HG03469 (cell line): ENCODE data around the gene TREML2.
"Not testable (repeated sequence)": the region's sequence is repeated elsewhere in the genome, so short reads cannot be mapped to it uniquely, and the experiment has no call there.

Experiments used
- ATAC-seq: cut with Tn5 transposase; IDR thresholded peaks from one replicate; pipeline ENCODE4 v1.9.1; 2021; ENCODE audit warnings: mild to moderate bottlenecking, moderate library complexity, moderate number of reproducible peaks; ENCODE audit not compliant: unreplicated experiment

Gene TREML2, protein sequence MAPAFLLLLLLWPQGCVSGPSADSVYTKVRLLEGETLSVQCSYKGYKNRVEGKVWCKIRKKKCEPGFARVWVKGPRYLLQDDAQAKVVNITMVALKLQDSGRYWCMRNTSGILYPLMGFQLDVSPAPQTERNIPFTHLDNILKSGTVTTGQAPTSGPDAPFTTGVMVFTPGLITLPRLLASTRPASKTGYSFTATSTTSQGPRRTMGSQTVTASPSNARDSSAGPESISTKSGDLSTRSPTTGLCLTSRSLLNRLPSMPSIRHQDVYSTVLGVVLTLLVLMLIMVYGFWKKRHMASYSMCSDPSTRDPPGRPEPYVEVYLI

DNA sequence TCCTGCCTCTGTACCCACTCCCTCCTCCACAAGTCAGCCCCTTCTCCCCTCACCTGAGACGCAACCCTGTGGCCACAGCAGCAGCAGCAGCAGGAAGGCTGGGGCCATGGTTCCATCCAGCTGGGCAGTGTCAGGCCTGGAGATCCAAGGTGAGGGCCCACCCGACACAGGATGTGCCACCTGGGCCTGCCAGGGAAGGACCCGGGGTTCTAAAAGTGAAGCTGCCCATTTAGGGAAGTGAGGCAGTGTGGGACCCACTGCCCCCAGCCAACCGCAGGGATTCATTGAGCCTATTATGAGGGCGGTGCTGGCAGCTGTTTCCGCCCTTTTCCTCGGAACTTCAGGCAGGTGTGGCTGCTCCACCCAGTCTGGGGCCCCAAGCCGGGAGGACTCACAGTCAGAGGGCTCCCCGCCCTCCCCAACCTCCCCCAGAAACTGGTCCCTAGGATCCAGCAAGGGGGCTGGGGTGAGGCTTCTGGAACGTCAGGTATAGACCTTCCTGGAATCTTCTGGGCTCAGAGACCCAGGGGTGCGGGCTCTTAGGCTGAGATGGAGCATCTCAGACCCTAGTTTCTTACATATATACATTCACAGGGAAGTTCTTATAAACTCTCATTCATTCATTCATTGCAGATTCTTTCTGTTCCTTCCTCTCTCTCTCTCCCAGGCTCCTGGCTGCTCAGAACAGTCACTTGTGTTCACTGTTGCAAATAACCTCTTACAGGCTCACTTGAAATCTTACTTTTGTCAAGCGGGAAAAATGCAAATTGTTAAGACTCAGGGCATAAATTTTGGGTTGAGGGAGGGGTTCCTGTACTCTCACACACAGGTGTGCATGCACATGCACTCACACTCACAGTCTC lies at the start of gene TREML2:
Gene TREML2, minus strand, starts transcription at position 249 of the 863 bp plus-strand sequence. Its CDS starts 141 bp downstream, at position 108.
- ATAC-seq, result no peak

DNA sequence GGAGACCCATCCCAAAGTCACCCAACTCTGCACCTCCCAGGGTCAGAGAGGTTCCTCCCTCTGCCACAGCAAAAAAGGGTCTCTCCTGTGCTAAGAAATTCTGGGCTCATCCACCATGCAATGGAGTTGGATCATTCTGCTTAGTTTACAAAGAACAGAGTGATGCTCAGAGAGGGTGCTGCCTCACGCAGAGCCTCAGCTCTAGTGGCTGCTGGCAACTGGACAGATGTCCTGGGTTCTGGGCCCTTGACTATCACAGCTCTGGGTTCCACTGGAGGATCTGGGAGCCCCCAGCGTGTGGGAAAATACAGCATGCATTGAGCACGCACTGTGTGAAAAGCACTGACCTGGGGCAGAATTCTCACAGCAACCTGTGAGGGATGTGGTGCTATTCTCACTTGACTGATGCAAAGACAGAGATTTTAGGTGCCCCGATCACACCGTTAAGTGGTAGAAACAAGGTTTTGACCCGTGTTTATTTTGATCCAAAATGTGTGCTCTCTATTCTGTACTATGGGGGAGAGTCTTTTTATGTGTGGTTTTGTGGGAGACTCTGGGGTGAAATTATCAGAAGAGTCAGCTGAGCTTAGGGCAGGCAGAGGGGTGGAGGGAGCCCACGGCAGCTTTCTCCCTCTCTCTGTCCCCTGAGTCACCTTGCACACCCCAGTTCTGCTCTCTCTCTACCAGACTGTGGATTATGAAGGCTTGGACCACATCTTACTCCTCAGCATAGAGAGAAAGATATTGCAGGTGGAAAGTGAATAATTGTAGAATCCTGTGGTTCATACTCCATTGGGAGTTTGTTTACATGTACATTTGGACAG lies 47.1 kb upstream of the TREML2 start:
- no peak for ATAC-seq

DNA sequence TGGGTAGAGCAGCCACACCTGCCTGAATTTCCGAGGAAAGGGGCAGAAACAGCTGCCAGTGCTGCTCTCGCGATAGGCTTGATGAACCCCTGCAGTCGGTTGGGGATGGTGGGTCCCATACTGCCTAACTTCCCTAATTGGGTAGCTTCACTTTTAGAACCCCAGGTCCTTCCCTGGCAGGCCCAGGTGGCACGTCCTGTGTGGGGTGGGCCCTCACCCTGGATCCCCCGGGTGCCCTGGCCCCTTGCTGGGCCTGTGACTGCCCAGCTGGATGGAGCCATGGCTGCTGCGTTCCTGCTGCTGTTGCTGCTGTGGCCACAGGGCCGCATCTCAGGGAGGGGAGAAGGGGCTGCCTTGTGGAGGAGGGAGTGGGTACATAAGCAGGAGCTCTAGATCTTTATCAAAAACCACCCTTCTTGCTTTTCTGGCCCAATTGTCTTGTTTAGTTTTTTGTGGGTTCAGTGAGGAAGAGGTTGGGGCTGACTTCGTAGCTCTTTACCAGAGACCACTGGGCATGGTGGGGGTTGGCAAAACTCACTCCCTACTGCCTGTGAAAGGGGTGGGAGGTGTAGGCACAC lies 46.4 kb upstream of the TREML2 start:
- no peak for ATAC-seq

- ATAC-seq, result not testable (repeated sequence)
These were observed 45.6 kb upstream of the TREML2 start for GRCh38 chr6:41246529-41246928.

DNA sequence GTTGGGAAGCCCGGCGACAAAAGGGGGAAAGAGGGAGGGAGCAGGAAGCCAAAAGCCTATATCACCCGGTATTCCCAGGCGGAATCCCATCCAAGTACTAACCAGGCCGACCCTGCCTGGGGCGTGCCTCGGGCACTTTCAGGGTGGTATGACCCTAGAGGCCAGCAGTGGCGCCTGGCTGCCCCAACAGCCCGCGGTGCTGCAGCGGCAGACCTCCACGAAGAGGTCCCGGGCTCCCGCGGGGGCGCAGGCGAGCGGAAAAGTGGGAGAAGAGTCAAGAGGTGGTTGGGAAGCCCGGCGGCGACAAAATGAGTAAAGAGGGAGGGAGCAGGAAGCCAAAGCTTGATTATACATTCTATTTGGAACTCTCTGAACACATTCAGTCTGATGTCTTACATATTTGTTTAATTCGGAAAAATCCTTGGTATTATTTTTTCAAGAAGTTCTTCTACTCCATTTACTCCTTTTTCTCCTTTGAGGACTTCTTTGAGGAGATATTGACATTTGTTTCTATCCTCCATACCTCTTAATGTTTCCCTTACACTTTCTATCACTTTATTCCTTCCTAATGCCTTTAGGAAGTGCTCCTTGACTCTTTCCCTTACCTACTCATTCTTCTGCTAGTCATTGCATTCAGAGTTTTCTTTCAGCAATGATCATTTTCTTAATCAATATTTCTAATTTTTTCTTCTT lies 38.7 kb upstream of the TREML2 start:
- no peak for ATAC-seq

- ATAC-seq, result no peak
These were observed 36.2 kb upstream of the TREML2 start for GRCh38 chr6:41237128-41237527.

DNA sequence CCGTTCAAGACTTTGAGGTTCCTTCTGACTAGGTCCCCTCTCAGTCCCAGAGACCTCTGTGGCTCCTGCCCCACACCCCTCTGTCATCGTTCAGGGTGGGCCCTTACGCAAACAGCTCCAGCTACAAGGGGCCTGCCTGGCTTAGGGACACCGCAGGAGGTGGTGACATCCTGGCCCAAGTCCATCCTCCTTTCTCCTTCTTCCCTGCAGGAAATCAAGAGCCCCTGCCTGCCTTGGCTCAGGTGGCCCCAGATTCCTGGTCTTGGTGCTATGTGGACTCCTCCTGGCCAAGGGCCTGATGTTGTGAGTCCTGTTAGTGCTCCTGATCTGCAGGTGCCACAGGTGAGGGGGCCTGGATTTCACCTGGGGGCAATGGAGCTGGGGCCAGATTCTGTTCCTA lies 35.3 kb upstream of the TREML2 start:
- ATAC-seq, result no peak

- ATAC-seq, result no peak
These were observed 31.7 kb upstream of the TREML2 start for GRCh38 chr6:41232667-41233066.

DNA sequence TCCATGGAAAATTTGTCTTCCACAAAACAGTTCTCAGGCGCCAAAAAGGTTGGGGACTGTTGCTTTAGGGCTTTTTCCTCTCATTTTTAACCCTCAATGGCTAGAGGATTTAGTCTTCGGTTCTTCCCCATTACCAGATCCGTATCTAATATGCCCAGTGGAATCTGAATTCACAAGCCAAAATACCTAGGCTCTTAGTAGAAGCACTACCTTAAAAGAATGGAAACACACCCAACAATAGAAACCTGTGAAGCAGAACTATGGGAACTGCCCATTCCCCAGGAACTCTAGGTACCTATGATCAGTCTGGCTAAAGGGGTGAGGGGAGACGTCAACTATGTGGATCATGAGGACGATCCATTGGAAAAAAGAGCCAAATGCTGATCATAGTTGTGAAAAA lies 30.3 kb upstream of the TREML2 start:
- no peak for ATAC-seq

- ATAC-seq, result no peak
These were observed 28.8 kb upstream of the TREML2 start for GRCh38 chr6:41229721-41230120.

DNA sequence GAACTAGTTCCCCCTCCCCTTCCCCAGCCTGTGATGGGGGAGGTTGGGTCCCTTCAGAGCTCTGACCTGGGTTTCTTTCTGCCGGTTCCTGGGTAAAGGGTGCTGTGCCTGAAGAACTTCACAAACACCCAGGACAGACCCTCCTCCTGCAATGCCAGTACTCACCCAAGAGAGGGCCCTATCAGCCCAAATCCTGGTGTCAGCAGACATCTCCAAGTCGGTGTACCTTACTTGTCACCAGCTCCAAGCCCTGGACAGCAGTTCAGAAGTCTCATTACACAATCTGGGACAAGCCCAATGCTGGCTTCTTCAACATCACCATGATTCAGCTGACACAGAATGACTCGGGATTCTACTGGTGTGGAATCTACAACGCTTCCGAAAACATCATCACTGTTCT lies 27.7 kb upstream of the TREML2 start:
- no peak for ATAC-seq

- ATAC-seq, result no peak
These were observed 27.1 kb upstream of the TREML2 start, which contains the start of gene TREML4 for GRCh38 chr6:41228096-41228495. Gene TREML4, plus strand, starts transcription at chr6:41228349. Its CDS starts 79 bp downstream, at chr6:41228428.

DNA sequence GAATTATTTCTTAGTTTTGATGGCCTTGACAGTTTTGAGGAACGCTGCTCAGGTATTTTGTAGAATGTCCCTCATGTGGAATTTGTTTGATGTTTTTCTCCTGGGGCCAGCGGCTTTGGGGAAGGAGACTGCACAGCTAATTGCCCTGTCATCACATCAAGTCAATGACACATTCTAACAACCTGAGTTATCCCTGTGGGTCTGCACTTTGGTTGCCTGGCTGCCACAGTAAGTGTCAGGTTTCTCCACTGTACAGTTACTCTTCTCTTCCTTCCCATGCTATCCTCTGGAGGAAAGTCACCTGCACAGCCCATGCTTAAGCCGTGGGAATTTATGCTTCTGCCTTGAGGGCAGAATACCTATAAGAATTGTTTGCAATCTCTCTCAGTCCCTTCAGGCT lies 25.8 kb upstream of the TREML2 start:
- ATAC-seq, result no peak

- no peak for ATAC-seq
These were observed 23.9 kb upstream of the TREML2 start for GRCh38 chr6:41224800-41225199.

GRCh38 chr6:41222513-41222912 lies 21.6 kb upstream of the TREML2 start:
- no peak for ATAC-seq

- no peak for ATAC-seq
These were observed 21.1 kb upstream of the TREML2 start for GRCh38 chr6:41222045-41222444.

DNA sequence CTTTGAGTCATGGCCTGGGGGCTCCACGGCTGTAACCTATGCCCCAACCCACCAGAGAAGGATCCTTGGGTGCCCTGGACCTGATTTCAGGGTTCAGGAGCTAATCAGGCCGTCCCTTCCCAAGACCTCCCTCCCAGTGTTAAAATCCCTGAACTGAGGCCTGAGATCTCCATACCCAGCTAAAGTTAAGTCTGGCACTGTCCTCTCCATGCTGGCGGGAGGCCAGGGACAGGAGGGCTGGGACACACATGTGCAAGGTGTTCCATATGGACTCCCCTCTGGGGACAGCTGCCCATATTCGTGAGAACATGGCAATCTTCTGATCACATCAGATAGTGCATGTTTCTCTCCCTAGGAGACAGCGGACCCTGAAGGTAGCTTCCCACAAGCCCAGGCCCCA lies 15.7 kb upstream of the TREML2 start:
- no peak for ATAC-seq

GRCh38 chr6:41215777-41216176 lies 14.8 kb upstream of the TREML2 start:
- ATAC-seq, result no peak

DNA sequence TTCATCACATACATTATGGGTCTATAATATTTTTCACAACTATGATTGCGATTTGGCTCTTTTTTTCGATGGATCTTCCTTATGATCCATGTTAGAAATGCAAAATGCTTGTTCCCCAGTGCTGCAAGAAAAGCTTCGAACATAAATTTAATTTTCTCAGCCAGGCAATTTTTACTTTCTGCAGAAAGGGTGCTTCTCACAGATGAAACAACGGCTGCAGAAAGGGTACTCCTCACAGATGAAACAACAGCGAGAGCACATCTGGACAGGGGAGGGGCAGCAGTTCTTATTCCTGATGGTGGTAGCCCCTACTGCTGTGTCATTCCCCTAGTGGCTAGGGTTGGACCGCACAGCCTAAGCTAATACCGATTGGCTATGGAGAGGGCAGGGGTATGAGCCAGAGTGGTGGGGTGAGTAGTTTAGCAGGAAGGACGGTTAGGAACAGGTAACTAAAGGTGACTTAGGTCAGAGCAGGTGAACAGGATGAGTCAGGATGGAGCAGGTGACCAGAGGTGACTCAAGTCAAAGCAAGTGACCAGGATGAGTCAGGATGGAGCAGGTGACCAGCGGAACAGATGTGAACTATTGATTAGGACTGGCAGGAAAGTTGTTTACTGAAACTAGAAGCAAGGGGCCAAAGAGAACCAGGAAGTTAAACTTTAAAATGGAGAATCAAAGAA lies 13.8 kb upstream of the TREML2 start:
- no peak for ATAC-seq
